Measurements from ENCODE around the gene RAB3IL1.
A peak's percentile ranks its signal among the peaks of the same experiment; 100 is the strongest.

Gene RAB3IL1

GRCh38 chr11:61935861-61936260 lies 18.5 kb upstream of the RAB3IL1 start:
- Histone ChIP-seq H3K4me3 (ENCODE audit: insufficient read depth, low read depth, low read length) (no peak overlapping the region), H3K4me1 (ENCODE audit: control insufficient read depth, insufficient read depth, low read length) (no peaks in the 10 kb centered on the region), H3K9me3 (ENCODE audit: control insufficient read depth, low read length) (peaks cover 3% of the 10 kb centered on the region), H3K27me3 (ENCODE audit: control insufficient read depth, insufficient read depth, low read length, poor library complexity, severe bottlenecking) (no peaks in the 10 kb centered on the region), H3K36me3 (ENCODE audit: control insufficient read depth, insufficient read depth, low read length) (no peaks in the 10 kb centered on the region), H3K27ac (ENCODE audit: insufficient read depth, low read depth, low read length, poor library complexity, severe bottlenecking) (no peak overlapping the region)
- 82 to 86% methylated on average over 2 of the region's 2 CpGs for WGBS, 2 experiments

- H3K27ac ChIP-seq (ENCODE audit: insufficient read depth, low read depth, low read length, poor library complexity, severe bottlenecking) = no peak overlapping the region
- WGBS, 2 experiments = 94% methylated on average over 3 of the region's 3 CpGs
- H3K4me1 ChIP-seq (ENCODE audit: control insufficient read depth, insufficient read depth, low read length) = no peaks in the 10 kb centered on the region
- H3K9me3 ChIP-seq (ENCODE audit: control insufficient read depth, low read length) = peaks cover 3% of the 10 kb centered on the region
- no peak overlapping the region for H3K4me3 ChIP-seq (ENCODE audit: insufficient read depth, low read depth, low read length)
- no peaks in the 10 kb centered on the region for H3K36me3 ChIP-seq (ENCODE audit: control insufficient read depth, insufficient read depth, low read length)
- no peaks in the 10 kb centered on the region for H3K27me3 ChIP-seq (ENCODE audit: control insufficient read depth, insufficient read depth, low read length, poor library complexity, severe bottlenecking)
Observed at GRCh38 chr11:61930933-61931332, 13.6 kb upstream of the RAB3IL1 start.

GRCh38 chr11:61928606-61929005 lies 11.2 kb upstream of the RAB3IL1 start:
- Histone ChIP-seq H3K4me3 (ENCODE audit: insufficient read depth, low read depth, low read length) (no peak overlapping the region), H3K36me3 (ENCODE audit: control insufficient read depth, insufficient read depth, low read length) (no peaks in the 10 kb centered on the region), H3K27ac (ENCODE audit: insufficient read depth, low read depth, low read length, poor library complexity, severe bottlenecking) (no peak overlapping the region), H3K27me3 (ENCODE audit: control insufficient read depth, insufficient read depth, low read length, poor library complexity, severe bottlenecking) (no peaks in the 10 kb centered on the region), H3K9me3 (ENCODE audit: control insufficient read depth, low read length) (peaks cover 3% of the 10 kb centered on the region), H3K4me1 (ENCODE audit: control insufficient read depth, insufficient read depth, low read length) (peaks cover 5% of the 10 kb centered on the region)

- no peaks in the 10 kb centered on the region for H3K9me3 ChIP-seq (ENCODE audit: control insufficient read depth, low read length)
- WGBS, 2 experiments = 79 to 96% methylated on average over 1 of the region's 1 CpG
- H3K4me1 ChIP-seq (ENCODE audit: control insufficient read depth, insufficient read depth, low read length) = peaks cover 16% of the 10 kb centered on the region
- no peaks in the 10 kb centered on the region for H3K36me3 ChIP-seq (ENCODE audit: control insufficient read depth, insufficient read depth, low read length)
- no peaks in the 10 kb centered on the region for H3K27me3 ChIP-seq (ENCODE audit: control insufficient read depth, insufficient read depth, low read length, poor library complexity, severe bottlenecking)
- H3K27ac ChIP-seq (ENCODE audit: insufficient read depth, low read depth, low read length, poor library complexity, severe bottlenecking) = no peak overlapping the region
- no peak overlapping the region for H3K4me3 ChIP-seq (ENCODE audit: insufficient read depth, low read depth, low read length)
Observed at GRCh38 chr11:61927501-61927900, 10.1 kb upstream of the RAB3IL1 start.

- peaks cover 17% of the 10 kb centered on the region for H3K4me1 ChIP-seq (ENCODE audit: control insufficient read depth, insufficient read depth, low read length)
- H3K4me3 ChIP-seq (ENCODE audit: insufficient read depth, low read depth, low read length) = no peak overlapping the region
- H3K36me3 ChIP-seq (ENCODE audit: control insufficient read depth, insufficient read depth, low read length) = no peaks in the 10 kb centered on the region
- H3K9me3 ChIP-seq (ENCODE audit: control insufficient read depth, low read length) = no peaks in the 10 kb centered on the region
- WGBS, 2 experiments = 89 to 95% methylated on average over 3 of the region's 3 CpGs
- no peak overlapping the region for H3K27ac ChIP-seq (ENCODE audit: insufficient read depth, low read depth, low read length, poor library complexity, severe bottlenecking)
- H3K27me3 ChIP-seq (ENCODE audit: control insufficient read depth, insufficient read depth, low read length, poor library complexity, severe bottlenecking) = no peaks in the 10 kb centered on the region
Observed at GRCh38 chr11:61926235-61926634, 8.9 kb upstream of the RAB3IL1 start.

- Histone ChIP-seq H3K4me3 (ENCODE audit: insufficient read depth, low read depth, low read length) (no peak overlapping the region), H3K27me3 (ENCODE audit: control insufficient read depth, insufficient read depth, low read length, poor library complexity, severe bottlenecking) (no peaks in the 10 kb centered on the region), H3K36me3 (ENCODE audit: control insufficient read depth, insufficient read depth, low read length) (no peaks in the 10 kb centered on the region), H3K27ac (ENCODE audit: insufficient read depth, low read depth, low read length, poor library complexity, severe bottlenecking) (no peak overlapping the region), H3K9me3 (ENCODE audit: control insufficient read depth, low read length) (no peaks in the 10 kb centered on the region), H3K4me1 (ENCODE audit: control insufficient read depth, insufficient read depth, low read length) (peaks cover 17% of the 10 kb centered on the region)
- 88 to 91% methylated on average over 2 of the region's 2 CpGs for WGBS, 2 experiments
Observed at GRCh38 chr11:61925736-61926135, 8.4 kb upstream of the RAB3IL1 start.

GRCh38 chr11:61924064-61924455 lies 6.7 kb upstream of the RAB3IL1 start:
- Histone ChIP-seq H3K27ac (ENCODE audit: insufficient read depth, low read depth, low read length, poor library complexity, severe bottlenecking) (no peak overlapping the region), H3K27me3 (ENCODE audit: control insufficient read depth, insufficient read depth, low read length, poor library complexity, severe bottlenecking) (no peaks in the 10 kb centered on the region), H3K4me1 (ENCODE audit: control insufficient read depth, insufficient read depth, low read length) (peaks cover 20% of the 10 kb centered on the region), H3K4me3 (ENCODE audit: insufficient read depth, low read depth, low read length) (no peak overlapping the region), H3K9me3 (ENCODE audit: control insufficient read depth, low read length) (no peaks in the 10 kb centered on the region), H3K36me3 (ENCODE audit: control insufficient read depth, insufficient read depth, low read length) (no peaks in the 10 kb centered on the region)
- 83 to 85% methylated on average over 6 of the region's 6 CpGs for WGBS, 2 experiments

- no peaks in the 10 kb centered on the region for H3K36me3 ChIP-seq (ENCODE audit: control insufficient read depth, insufficient read depth, low read length)
- 38% methylated on average over 18 of the region's 18 CpGs for WGBS, 2 experiments
- H3K27me3 ChIP-seq (ENCODE audit: control insufficient read depth, insufficient read depth, low read length, poor library complexity, severe bottlenecking) = peaks cover 3% of the 10 kb centered on the region
- H3K4me3 ChIP-seq (ENCODE audit: insufficient read depth, low read depth, low read length) = no peak overlapping the region
- peak overlapping the region; percentile 36 for H3K27ac ChIP-seq (ENCODE audit: insufficient read depth, low read depth, low read length, poor library complexity, severe bottlenecking)
- peaks cover 24% of the 10 kb centered on the region for H3K4me1 ChIP-seq (ENCODE audit: control insufficient read depth, insufficient read depth, low read length)
- H3K9me3 ChIP-seq (ENCODE audit: control insufficient read depth, low read length) = no peaks in the 10 kb centered on the region
Observed at GRCh38 chr11:61923166-61924063, 6.0 kb upstream of the RAB3IL1 start.

GRCh38 chr11:61922539-61922938 lies 5.2 kb upstream of the RAB3IL1 start:
- H3K36me3 ChIP-seq (ENCODE audit: control insufficient read depth, insufficient read depth, low read length) = no peaks in the 10 kb centered on the region
- peaks cover 12% of the 10 kb centered on the region for H3K27me3 ChIP-seq (ENCODE audit: control insufficient read depth, insufficient read depth, low read length, poor library complexity, severe bottlenecking)
- no peaks in the 10 kb centered on the region for H3K9me3 ChIP-seq (ENCODE audit: control insufficient read depth, low read length)
- WGBS, 2 experiments = 73 to 77% methylated on average over 6 of the region's 6 CpGs
- no peak overlapping the region for H3K27ac ChIP-seq (ENCODE audit: insufficient read depth, low read depth, low read length, poor library complexity, severe bottlenecking)
- H3K4me1 ChIP-seq (ENCODE audit: control insufficient read depth, insufficient read depth, low read length) = peaks cover 24% of the 10 kb centered on the region
- H3K4me3 ChIP-seq (ENCODE audit: insufficient read depth, low read depth, low read length) = no peak overlapping the region

GRCh38 chr11:61921446-61921845 lies 4.1 kb upstream of the RAB3IL1 start:
- no peaks in the 10 kb centered on the region for H3K9me3 ChIP-seq (ENCODE audit: control insufficient read depth, low read length)
- H3K27ac ChIP-seq (ENCODE audit: insufficient read depth, low read depth, low read length, poor library complexity, severe bottlenecking) = no peak overlapping the region
- H3K4me3 ChIP-seq (ENCODE audit: insufficient read depth, low read depth, low read length) = no peak overlapping the region
- no peaks in the 10 kb centered on the region for H3K36me3 ChIP-seq (ENCODE audit: control insufficient read depth, insufficient read depth, low read length)
- peaks cover 23% of the 10 kb centered on the region for H3K27me3 ChIP-seq (ENCODE audit: control insufficient read depth, insufficient read depth, low read length, poor library complexity, severe bottlenecking)
- WGBS, 2 experiments = 91 to 99% methylated on average over 3 of the region's 3 CpGs
- H3K4me1 ChIP-seq (ENCODE audit: control insufficient read depth, insufficient read depth, low read length) = peaks cover 24% of the 10 kb centered on the region
